ENCODE results near the gene PDE4D.

Gene PDE4D

GRCh38 chr5:58930520-58930919, 963.0 kb downstream of the PDE4D start:
- DNase-seq: no peak

GRCh38 chr5:58929726-58930125, 963.8 kb downstream of the PDE4D start:
- no peak for DNase-seq

- DNase-seq: no peak
Observed at GRCh38 chr5:58927938-58928337, 965.6 kb downstream of the PDE4D start.

DNA sequence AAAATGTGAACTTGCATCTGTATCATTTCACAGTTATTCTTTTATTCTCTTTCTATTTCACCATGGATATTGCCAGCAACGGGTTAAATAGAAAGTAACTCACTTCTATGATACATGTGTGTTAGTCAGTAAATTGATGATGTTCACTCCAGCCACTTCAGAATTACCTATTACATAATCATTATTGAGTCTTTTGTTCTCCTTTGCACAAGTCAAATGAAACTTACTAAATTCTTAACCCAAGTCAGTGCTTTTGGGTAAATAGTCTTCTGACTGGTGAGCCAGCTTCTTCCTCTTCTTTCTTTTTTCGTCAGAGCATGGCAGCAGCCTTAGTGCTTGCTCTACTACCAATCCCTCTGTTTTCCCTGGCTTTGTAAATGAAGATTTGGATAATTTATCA, 966.3 kb downstream of the PDE4D start:
- no peak for DNase-seq

GRCh38 chr5:58926541-58926935, 967.0 kb downstream of the PDE4D start:
- DNase-seq: no peak

GRCh38 chr5:58925627-58926540, 967.6 kb downstream of the PDE4D start:
- DNase-seq: peak; percentile 79

- no peak for DNase-seq
Observed at GRCh38 chr5:58924306-58924705, 969.2 kb downstream of the PDE4D start.

DNA sequence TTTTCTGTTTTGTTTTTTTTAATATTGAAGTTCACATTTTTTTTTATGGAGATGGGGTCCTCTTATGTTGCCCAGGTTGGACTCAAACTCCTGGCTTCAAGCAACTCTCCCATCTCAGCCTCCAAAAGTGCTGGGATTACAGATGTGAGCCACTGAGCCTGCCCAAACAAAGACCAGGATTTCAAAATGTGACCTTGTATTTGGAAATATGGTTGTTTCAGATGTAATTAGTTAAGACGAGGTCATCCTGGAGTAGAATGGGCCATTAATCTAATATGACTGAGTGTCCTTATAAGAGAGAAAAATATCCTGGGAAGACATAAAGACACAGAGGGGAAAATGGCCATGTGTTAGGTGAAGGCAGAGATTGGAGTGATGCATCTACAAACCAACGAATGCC, 970.2 kb downstream of the PDE4D start:
- no peak for DNase-seq

GRCh38 chr5:58922461-58923171, 970.9 kb downstream of the PDE4D start:
- DNase-seq: no peak

DNA sequence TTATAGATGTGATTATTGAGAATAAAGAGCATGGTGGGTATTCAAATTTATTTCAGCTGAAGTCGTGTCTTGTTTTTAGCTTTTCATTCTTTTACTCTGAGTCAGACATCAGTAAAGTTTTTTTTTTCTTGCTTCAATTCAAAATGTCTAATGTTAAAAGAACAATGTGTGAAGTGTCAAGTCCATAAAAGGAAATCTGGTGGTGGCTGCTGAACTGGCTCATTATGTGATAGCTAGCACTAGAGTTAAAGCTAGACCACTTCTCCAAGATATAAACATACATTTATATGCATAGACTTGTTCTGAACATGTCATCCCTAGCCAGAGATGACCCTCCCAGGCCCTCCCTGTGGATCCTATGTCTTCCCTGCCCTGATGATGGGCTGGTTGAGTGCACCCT, 972.4 kb downstream of the PDE4D start:
- no peak for DNase-seq

- no peak for DNase-seq
Observed at GRCh38 chr5:58919833-58920232, 973.7 kb downstream of the PDE4D start.

Measured in COR-L47 (cell line).